WTC11 (cell line): Measurements from ENCODE around the gene NSMCE1. TPM values are rescaled to one million over a fixed set of nuclear protein-coding genes. Genes with fewer than 3 reads are reported as not detected.

Source experiments
- ATAC-seq: fragments of 200-7000 bp; cut with Tn5 transposase; 2 replicates; pipeline ENCODE4 v1.10.0; 2021; ENCODE audit warnings: mild to moderate bottlenecking, moderate library complexity
- CTCF ChIA-PET: fragments of 300-600 bp; sonication (Branson Sonifier 250); formaldehyde crosslinking; loops from one replicate; lab custom pipeline; 2021; ENCODE audit warnings: antibody characterized with exemption; lab: Charles Lee
- POLR2A ChIA-PET: fragments of 350-600 bp; sonication (Branson Sonifier 250); formaldehyde crosslinking; loops from one replicate; lab custom pipeline; 2021; ENCODE audit warnings: antibody characterized with exemption; lab: Charles Lee
- DNase-seq: peaks from one replicate; pipeline ENCODE4 v3.0.0; 2021; ENCODE audit warnings: low spot score
- H3K27ac Mint-ChIP-seq: 2 replicates; pipeline ENCODE4 v1.8.0; 2021; ENCODE audit warnings: mixed read lengths
- H3K27me3 Mint-ChIP-seq: 2 replicates; pipeline ENCODE4 v1.8.0; 2021; ENCODE audit warnings: low read depth, mild to moderate bottlenecking, moderate library complexity, mixed read lengths
- H3K36me3 Mint-ChIP-seq: 2 replicates; pipeline ENCODE4 v1.8.0; 2021; ENCODE audit warnings: mixed read lengths
- H3K4me1 Mint-ChIP-seq: 2 replicates; pipeline ENCODE4 v1.8.0; 2022; ENCODE audit warnings: mixed read lengths
- H3K4me3 Mint-ChIP-seq: 2 replicates; pipeline ENCODE4 v1.8.0; 2021; ENCODE audit warnings: mild to moderate bottlenecking, moderate library complexity, mixed read lengths
- H3K9me3 Mint-ChIP-seq: 2 replicates; pipeline ENCODE4 v1.8.0; 2021; ENCODE audit warnings: mixed read lengths
- AFF4 ChIP-seq: sonication (generic); formaldehyde crosslinking; IDR thresholded peaks from 2 replicates; pipeline ENCODE4 v1.8.1; 2023; ENCODE audit warnings: mild to moderate bottlenecking, missing genetic modification reagents, borderline replicate concordance
- ATF2 ChIP-seq: sonication (generic); formaldehyde crosslinking; IDR thresholded peaks from 2 replicates; pipeline ENCODE4 v1.8.1; 2022; ENCODE audit warnings: low read depth, missing genetic modification reagents, borderline replicate concordance
- E2F5 ChIP-seq: sonication (generic); formaldehyde crosslinking; IDR thresholded peaks from 2 replicates; pipeline ENCODE4 v1.8.1; 2022; ENCODE audit warnings: mild to moderate bottlenecking, moderate library complexity, missing genetic modification reagents
- ETV6 ChIP-seq: sonication (generic); formaldehyde crosslinking; IDR thresholded peaks from 2 replicates; pipeline ENCODE4 v1.8.1; 2022; ENCODE audit warnings: mild to moderate bottlenecking, missing genetic modification reagents
- FOXP4 ChIP-seq: sonication (generic); formaldehyde crosslinking; IDR thresholded peaks from 2 replicates; pipeline ENCODE4 v1.8.0; 2022; ENCODE audit warnings: mild to moderate bottlenecking, missing genetic modification reagents
- GRHL2 ChIP-seq: fragments of 250-450 bp; sonication (Bioruptor Pico); IDR thresholded peaks from 2 replicates; pipeline ENCODE4 v1.8.0; 2022; ENCODE audit warnings: mild to moderate bottlenecking, moderate library complexity; ENCODE audit not compliant: insufficient replicate concordance, severe bottlenecking
- HMGA2 ChIP-seq: fragments of 250-450 bp; sonication (Bioruptor Pico); IDR thresholded peaks from 2 replicates; pipeline ENCODE4 v1.4.0; 2021; ENCODE audit warnings: mild to moderate bottlenecking, moderate library complexity
- HMGXB4 ChIP-seq: sonication (generic); formaldehyde crosslinking; IDR thresholded peaks from 2 replicates; pipeline ENCODE4 v1.8.1; 2023; ENCODE audit warnings: mild to moderate bottlenecking, moderate library complexity, missing genetic modification reagents
- IRF2 ChIP-seq: sonication (generic); formaldehyde crosslinking; IDR thresholded peaks from 2 replicates; pipeline ENCODE4 v1.8.0; 2022; ENCODE audit warnings: low read depth, missing genetic modification reagents, borderline replicate concordance
- JUN ChIP-seq: sonication (generic); formaldehyde crosslinking; IDR thresholded peaks from 2 replicates; pipeline ENCODE4 v1.8.0; 2023; ENCODE audit warnings: mild to moderate bottlenecking, missing genetic modification reagents
- MYBL2 ChIP-seq: sonication (generic); formaldehyde crosslinking; IDR thresholded peaks from 2 replicates; pipeline ENCODE4 v1.8.1; 2023; ENCODE audit warnings: mild to moderate bottlenecking, moderate library complexity, missing genetic modification reagents
- NR2C2 ChIP-seq: sonication (generic); formaldehyde crosslinking; IDR thresholded peaks from 2 replicates; pipeline ENCODE4 v1.8.0; 2022; ENCODE audit warnings: mild to moderate bottlenecking, missing genetic modification reagents
- NR3C1 ChIP-seq: sonication (generic); formaldehyde crosslinking; conservative IDR thresholded peaks from 2 replicates; pipeline ENCODE4 v1.8.1; 2023; ENCODE audit warnings: low read depth, mild to moderate bottlenecking, missing genetic modification reagents
- OVOL2 ChIP-seq: fragments of 250-450 bp; sonication (Bioruptor Pico); IDR thresholded peaks from 2 replicates; pipeline ENCODE4 v1.9.0; 2021; ENCODE audit warnings: mild to moderate bottlenecking, borderline replicate concordance
- ZMAT4 ChIP-seq: fragments of 250-450 bp; sonication (Bioruptor Pico); IDR thresholded peaks from 2 replicates; pipeline ENCODE4 v1.9.0; 2021; ENCODE audit warnings: mild to moderate bottlenecking
- ZNF121 ChIP-seq: sonication (generic); formaldehyde crosslinking; IDR thresholded peaks from 2 replicates; pipeline ENCODE4 v1.8.0; 2023; ENCODE audit warnings: missing genetic modification reagents
- ZNF232 ChIP-seq: sonication (generic); formaldehyde crosslinking; IDR thresholded peaks from 2 replicates; pipeline ENCODE4 v1.8.0; 2022; ENCODE audit warnings: mild to moderate bottlenecking, missing genetic modification reagents
- ZNF281 ChIP-seq: sonication (generic); formaldehyde crosslinking; IDR thresholded peaks from 2 replicates; pipeline ENCODE4 v1.8.0; 2023; ENCODE audit warnings: mild to moderate bottlenecking, missing genetic modification reagents
- ZNF396 ChIP-seq: fragments of 250-450 bp; sonication (Bioruptor Pico); IDR thresholded peaks from 2 replicates; pipeline ENCODE4 v1.8.0; 2021; ENCODE audit warnings: mild to moderate bottlenecking, moderate library complexity, borderline replicate concordance
- ZNF425 ChIP-seq: fragments of 250-450 bp; sonication (Bioruptor Pico); conservative IDR thresholded peaks from 2 replicates; pipeline ENCODE4 v1.9.0; 2021; ENCODE audit warnings: mild to moderate bottlenecking
- total RNA-seq: library from RNA; stranded (reverse); gene quantifications from 3 replicates; pipeline ENCODE4 v1.2.3, GENCODE V29; 2021

The NSMCE1 gene
- total RNA-seq, 1 experiment from 2014 or later, result 29.4 TPM

- H3K4me1 Mint-ChIP-seq, result no peaks in the 10 kb centered on the region
- POLR2A ChIA-PET, result no interaction called here
Measured at GRCh38 chr16:27291722-27292240, 23.2 kb upstream of the NSMCE1 start.

GRCh38 chr16:27291106-27291505 lies 22.5 kb upstream of the NSMCE1 start:
- Mint-ChIP-seq H3K36me3 (no peaks in the 10 kb centered on the region), H3K9me3 (peaks cover 6% of the 10 kb centered on the region), H3K4me1 (no peaks in the 10 kb centered on the region), H3K4me3 (no peak overlapping the region), H3K27ac (no peak overlapping the region), H3K27me3 (no peaks in the 10 kb centered on the region)
- ATAC-seq (no peak), DNase-seq (no peak)
- ChIA-PET CTCF (no interaction called here), POLR2A (no interaction called here)
- TF ChIP-seq AFF4 (CRISPR knock-in tag) (no peak), NR3C1 (CRISPR knock-in tag) (no peak), NR2C2 (CRISPR knock-in tag) (no peak), ZNF232 (CRISPR knock-in tag) (no peak), HMGA2 (CRISPR knock-in tag) (no peak), FOXP4 (CRISPR knock-in tag) (no peak), ZMAT4 (no peak), GRHL2 (CRISPR knock-in tag) (no peak), ZNF281 (CRISPR knock-in tag) (no peak), ATF2 (CRISPR knock-in tag) (no peak), ZNF425 (CRISPR knock-in tag) (no peak), E2F5 (CRISPR knock-in tag) (no peak), IRF2 (CRISPR knock-in tag) (no peak)

More at GRCh38 chr16:27291722-27292240, 23.2 kb upstream of the NSMCE1 start:
- no peak for TF ChIP-seq ETV6 (CRISPR knock-in tag)
- TF ChIP-seq OVOL2 (CRISPR knock-in tag), result no peak
- TF ChIP-seq ZNF396 (CRISPR knock-in tag), result no peak
- TF ChIP-seq MYBL2 (CRISPR knock-in tag), result no peak
- no peak for TF ChIP-seq HMGXB4 (CRISPR knock-in tag)
- no peak for TF ChIP-seq ZNF121
- TF ChIP-seq JUN (CRISPR knock-in tag), result no peak
- TF ChIP-seq, all 79 proteins: peak for 0
- Mint-ChIP-seq H3K4me3 (no peak overlapping the region), H3K27me3 (no peaks in the 10 kb centered on the region), H3K36me3 (no peaks in the 10 kb centered on the region), H3K27ac (no peak overlapping the region), H3K9me3 (peaks cover 6% of the 10 kb centered on the region)
- CTCF ChIA-PET, result no interaction called here
- no peak for DNase-seq
- no peak for ATAC-seq
